GM19372 (cell line): ENCODE measurements around the gene LRP8.

Source experiments
- ATAC-seq: cut with Tn5 transposase; IDR thresholded peaks from one replicate; pipeline ENCODE4 v1.9.1; 2021; ENCODE audit warnings: mild to moderate bottlenecking, low read depth, moderate library complexity; ENCODE audit not compliant: unreplicated experiment

The LRP8 gene

DNA sequence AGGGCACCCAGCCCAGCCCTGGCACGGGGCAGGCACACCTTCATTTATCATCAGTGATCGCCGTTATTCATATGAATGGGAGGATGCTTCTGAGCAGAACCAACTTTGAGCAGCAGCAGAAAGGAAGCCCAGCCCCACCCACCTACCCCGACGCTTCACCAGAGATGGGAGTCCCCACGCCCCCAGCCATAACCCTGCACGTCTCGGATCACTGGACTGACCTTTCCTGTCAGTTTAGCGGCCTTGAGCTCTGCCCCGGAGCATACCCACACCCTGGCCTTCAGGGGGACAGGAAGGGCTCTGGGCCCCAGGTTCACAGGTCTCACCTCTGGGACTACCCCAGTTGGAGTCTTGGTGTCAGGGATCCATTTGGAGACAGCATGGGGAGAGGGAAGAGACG lies 18.1 kb downstream of the LRP8 start:
- no peak for ATAC-seq

- no peak for ATAC-seq
Measured at GRCh38 chr1:53308506-53308905, 19.4 kb downstream of the LRP8 start.

DNA sequence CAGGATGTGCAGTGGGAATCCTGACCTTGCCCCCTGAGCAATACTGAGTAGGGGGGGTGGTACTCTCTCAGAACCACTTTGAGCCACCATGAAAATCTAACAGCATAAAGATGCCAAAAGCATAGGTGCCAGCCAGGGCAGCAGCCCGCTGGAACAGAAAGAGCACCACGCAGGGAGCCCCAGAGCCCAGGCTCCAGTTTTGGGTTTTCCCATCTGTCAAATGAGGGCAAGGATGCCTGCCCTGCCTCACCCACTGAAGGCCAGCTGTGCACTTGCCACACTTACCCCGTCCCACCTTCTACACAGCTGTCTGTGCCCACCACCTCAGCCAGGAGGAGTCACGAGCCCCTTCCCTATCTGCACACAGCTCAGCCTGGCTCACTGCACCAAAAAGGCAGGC lies 20.8 kb downstream of the LRP8 start:
- no peak for ATAC-seq

DNA sequence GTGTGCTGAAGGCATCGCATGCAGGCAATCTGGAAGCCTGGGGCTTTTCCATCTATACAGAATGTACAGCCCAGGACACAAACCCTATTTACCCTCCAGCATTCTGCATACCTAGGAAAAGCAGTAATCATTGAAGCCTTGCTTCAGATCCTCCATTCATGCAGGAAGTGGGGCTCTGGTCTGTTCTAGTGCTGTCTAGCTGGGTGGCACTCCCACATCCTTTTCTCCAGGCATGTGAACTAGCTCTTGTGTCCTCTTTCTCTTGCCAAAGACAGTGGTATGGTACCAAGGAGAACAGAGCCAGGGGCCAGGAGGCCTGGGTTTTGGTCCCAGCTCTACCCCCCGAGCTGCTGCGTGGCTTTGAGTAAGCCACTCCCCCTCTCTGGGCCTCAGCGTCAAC lies 21.7 kb downstream of the LRP8 start:
- ATAC-seq = no peak

DNA sequence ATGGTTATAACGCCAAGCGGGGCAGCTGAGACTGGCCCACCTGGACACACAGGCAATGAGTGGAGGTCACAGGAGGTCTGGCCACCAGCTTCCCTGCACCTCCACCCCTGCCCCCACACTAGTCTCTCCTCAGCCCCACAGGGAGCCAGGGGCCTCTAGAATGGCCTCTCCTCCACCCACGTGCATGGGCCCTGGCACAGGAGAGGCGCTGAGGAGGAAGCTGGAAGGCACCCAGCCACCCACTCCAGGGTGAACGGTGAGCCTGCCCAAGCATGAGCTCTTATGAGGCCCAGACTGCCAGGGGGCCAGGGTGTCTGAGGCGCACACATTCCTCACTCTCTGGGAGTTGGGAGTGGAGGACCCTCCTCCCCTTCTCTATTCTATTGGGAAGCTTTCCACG lies 22.2 kb downstream of the LRP8 start:
- ATAC-seq = no peak

- no peak for ATAC-seq
Measured at GRCh38 chr1:53304527-53304926, 23.3 kb downstream of the LRP8 start.

- ATAC-seq = no peak
Measured at GRCh38 chr1:53303726-53304515, 23.9 kb downstream of the LRP8 start.

- ATAC-seq = no peak
Measured at GRCh38 chr1:53303243-53303642, 24.6 kb downstream of the LRP8 start.

GRCh38 chr1:53299233-53299632 lies 28.6 kb downstream of the LRP8 start:
- no peak for ATAC-seq

DNA sequence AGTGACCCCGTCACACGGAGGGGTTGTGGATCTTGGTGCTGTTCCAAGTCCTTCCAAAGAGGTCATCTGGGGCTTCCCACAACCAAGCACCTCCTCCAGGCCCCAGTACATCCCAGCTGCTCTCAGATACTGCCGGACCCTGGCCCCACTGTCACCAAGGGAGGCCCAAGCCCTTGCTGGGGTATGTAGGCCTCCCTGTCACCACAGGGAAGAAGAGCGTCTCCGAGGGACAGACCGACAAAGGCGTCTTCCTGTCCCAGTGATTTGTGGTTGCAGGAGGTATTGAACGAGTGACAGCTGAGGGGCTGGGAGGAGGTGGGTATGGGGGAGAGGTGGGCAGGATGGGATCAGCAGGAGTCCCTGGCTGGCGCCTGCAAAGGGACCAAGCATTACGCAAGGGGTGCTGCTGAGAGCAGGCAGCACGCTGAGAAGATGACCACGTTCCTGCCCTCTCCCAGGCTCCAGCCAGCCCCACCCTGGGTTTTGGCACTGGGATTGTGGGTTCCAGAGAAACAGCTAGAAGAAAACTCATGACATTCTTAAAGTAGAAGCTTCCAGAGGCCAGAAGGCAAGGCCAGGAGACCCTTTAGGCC lies 29.7 kb downstream of the LRP8 start:
- ATAC-seq = no peak

DNA sequence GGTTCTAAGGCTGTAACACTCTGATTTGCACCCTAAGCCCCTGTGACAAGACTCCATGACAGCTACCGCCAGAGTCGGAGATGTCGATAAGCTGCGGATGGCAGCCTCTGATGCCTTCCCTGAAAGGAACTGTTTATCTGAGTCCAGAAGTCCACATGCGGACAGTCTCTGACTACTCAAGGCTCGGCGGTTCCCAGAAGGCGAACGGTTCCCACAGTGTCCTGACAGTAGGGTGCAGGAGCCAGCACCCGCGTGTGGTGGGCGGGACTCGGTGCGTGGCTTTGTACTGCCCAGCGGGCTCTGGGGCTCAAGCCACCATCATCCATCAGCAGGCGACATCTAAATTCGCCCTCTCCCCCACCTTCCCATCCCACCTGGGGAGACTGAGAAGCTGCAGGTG lies 30.7 kb downstream of the LRP8 start:
- ATAC-seq = no peak

GRCh38 chr1:53296117-53296749 lies 31.6 kb downstream of the LRP8 start:
- no peak for ATAC-seq

DNA sequence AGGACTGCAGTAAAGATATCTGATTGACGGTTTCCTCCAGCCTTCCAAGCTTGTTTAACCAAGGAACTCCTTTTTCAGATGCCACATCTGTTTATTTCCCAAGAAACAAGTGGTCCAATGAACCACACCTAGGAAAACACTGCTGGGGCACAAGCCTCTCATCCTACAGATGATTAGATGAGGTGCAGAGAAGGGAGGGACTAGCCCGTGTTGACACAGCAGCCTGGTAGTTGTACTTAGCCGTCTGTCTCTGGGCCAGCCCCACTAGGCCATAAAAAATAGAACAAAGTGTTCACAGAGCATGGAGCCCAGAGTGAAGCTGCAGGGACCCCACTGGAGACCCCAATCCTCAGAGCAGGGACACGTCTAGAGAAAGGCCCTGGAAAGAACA lies 32.1 kb downstream of the LRP8 start:
- no peak for ATAC-seq

DNA sequence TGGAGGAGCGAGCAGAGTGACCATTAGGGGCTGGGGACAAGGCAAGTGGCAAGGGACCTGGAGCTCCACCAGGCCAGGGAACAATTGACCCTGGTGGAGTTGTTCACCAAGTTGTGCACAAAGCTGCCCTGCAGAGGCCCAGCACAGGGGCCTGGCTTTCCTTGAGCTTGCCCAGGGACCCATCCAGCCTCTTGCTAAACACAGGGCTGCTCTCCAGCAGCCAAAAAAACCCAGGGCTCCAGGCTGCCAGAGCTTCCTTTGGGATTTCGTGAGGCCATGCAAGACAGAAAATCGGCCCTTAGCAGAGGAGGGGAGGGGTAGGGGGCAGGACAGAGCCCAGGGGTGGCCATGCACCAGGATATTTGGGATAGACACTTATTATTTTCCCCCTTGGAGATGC lies 32.6 kb downstream of the LRP8 start:
- no peak for ATAC-seq

- ATAC-seq = no peak
Measured at GRCh38 chr1:53294567-53294966, 33.3 kb downstream of the LRP8 start.

- no peak for ATAC-seq
Measured at GRCh38 chr1:53294061-53294460, 33.8 kb downstream of the LRP8 start.

- ATAC-seq = no peak
Measured at GRCh38 chr1:53293123-53293522, 34.7 kb downstream of the LRP8 start.

DNA sequence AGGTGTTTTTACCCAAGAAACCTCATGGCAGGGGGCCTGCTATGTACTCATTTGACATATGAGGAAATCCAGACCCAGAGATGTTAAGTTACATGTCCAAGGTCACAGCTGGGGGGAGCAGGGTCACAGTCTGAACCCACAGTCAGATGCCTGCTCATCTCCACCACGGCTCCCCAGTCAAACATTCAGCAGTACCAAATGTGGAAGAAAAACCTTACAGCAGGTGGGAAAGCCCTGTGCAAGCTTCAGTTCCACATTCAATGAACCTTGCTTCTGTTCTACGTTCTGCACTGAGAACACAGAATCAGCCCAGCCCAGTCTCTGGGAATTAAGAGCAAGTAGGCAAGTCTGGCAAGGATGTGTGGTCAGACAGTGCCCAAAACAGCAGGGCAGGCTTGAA lies 35.2 kb downstream of the LRP8 start:
- ATAC-seq = no peak

DNA sequence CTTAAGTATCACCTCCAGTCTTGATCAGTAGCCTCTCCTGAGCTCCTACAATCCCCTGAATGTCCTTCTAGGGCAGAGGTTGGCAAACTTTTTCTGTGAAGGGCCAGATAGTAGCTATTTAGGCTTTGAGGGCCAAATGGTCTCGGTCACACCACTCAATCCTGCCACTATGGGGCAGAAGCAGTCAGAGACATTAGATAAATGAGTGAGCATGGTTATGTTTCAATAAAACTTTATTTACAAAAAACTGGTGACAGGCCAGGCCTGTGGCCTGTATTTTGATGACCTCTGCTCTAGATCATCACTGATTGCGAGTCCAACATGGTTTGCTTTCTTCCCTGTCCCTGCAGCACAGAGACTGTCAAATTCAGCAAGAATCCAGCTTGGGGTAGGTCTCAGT lies 36.3 kb downstream of the LRP8 start:
- ATAC-seq = no peak

DNA sequence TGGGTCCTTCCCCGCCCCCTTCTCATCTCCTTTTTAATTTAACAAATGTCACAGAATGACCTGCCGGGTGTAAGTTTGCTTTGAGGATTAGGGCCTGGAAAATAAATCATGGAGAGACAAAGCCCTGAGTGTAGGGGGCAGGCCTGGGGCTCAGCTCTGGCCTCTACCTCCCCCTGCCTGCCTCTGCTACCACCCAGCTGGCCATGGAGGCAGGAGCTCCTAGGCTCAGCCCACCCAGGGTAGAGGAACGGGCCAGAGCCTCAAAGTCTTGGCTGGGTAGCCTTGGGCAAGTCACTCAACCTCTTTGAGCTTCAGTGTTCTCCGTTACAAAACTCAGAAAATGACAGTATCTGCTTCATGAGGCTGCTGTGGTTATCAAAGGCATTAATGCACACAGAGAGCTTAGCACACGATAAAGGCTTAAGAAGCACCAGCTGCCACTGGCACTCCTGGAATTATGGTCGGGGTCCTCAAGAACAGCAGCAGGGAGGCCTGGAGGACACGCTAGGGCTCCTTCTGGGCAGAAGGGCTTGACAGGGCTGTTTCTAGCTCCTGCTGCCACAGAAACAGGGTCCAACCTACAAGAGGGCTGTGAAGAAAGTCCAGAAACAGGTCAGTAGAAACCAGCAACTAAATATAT lies 39.0 kb downstream of the LRP8 start:
- ATAC-seq = no peak

DNA sequence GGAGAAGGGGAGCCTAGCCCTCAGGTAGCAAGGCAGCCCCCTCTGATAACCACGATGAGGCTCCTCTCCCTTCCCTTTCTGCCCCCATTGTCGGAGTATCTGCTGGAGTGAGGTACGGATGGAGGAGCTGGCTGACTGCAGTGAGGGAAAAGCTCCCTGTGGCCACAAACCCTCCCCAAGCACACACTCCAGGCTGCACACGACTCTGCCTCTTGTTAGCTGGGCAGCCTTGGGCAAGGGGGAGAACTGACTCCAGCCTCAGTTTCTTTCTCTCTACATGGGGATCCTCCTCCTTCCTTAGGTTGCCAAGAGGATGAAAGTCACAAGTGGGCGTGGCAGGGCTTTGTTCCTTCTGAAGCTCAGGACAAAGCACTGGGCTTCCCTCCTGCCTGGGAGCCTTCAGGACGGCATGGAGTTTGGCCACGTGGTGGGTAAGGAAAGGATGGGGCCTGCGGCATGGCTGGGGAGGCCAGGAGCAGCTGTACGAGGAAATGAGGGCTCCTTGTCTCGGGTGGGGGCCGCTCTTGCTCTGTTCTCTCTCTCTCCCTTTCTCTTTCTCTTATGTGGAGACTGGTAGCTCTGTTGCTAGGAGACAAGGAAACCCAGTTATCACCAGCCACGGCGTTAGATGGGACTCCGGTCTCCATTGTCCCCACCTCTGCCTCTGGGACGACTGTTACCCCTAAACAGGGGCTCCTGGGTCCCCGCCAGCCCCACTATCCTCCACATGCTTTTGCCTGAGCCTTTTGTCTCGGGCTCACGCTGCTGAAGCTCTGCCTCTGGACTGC lies 39.7 kb downstream of the LRP8 start:
- no peak for ATAC-seq
